ENCODE measurements around the gene SLC2A4.

Gene SLC2A4

DNA sequence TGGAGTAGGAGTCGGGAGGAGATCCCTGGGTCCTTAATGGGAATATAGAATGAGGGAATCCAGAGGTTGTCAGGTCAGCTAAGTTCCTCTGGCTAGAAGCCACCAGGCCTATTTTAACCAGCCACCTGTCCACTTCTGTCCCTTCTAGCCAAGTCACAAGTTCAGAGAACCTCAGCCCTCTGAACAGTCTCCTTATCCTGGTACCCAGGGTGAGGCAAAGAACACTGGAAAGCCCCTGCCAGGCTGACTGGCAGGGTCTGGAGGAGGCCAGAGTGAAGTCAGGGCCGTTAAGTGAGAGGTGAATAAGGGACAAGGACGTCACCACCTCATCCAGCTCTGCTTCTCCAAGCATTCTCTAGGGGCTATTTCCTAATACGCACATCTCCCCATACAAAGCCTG lies 32.7 kb upstream of the SLC2A4 start:
- no peak for DNase-seq

DNA sequence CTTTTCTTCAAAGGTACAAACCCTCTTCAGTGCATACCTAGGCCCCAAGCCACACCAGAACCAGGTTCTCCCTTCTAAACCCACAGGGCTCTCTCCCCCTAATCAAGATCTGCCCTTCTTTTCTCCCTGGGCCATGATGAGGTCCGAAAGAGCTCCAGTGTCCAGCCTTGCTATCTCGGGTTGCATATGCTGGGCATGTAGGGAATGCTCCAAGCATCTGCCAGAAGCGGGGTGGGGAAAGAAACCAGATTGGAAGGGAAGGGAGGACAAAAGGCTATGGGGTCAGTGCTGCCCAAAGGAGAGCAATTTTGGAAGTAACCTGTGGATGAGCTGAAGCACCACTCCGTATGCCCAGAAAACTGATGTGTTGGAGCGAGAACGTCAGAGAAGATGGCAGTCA lies 32.3 kb upstream of the SLC2A4 start:
- no peak for DNase-seq

DNA sequence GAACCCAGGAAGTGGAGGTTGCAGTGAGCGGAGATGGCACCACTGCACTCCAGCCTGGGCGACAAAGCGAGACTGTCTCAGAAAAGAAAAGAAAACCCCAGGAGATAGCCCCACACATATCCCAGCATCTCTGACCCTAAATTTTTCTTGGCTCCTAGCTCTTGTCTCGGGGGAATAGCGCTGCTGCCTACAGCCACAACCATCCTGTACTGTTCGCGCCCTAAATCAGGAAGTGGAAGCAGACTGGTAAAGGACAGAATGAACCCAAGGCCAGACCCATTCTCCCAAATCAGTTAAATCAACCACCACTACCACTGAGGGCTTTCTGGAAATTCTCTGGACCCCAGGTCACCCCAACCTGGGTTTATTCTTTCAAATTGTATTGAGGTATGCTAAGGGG lies 31.7 kb upstream of the SLC2A4 start:
- DNase-seq = no peak

GRCh38 chr17:7250695-7251627 lies 30.6 kb upstream of the SLC2A4 start:
- peak; percentile 16 for DNase-seq

GRCh38 chr17:7251661-7252175 lies 29.8 kb upstream of the SLC2A4 start, which contains the start of gene CTDNEP1:
Gene CTDNEP1, minus strand, starts transcription at chr17:7251734. Its CDS starts 438 bp downstream, at chr17:7251296.
- peak; percentile 99 for DNase-seq

DNA sequence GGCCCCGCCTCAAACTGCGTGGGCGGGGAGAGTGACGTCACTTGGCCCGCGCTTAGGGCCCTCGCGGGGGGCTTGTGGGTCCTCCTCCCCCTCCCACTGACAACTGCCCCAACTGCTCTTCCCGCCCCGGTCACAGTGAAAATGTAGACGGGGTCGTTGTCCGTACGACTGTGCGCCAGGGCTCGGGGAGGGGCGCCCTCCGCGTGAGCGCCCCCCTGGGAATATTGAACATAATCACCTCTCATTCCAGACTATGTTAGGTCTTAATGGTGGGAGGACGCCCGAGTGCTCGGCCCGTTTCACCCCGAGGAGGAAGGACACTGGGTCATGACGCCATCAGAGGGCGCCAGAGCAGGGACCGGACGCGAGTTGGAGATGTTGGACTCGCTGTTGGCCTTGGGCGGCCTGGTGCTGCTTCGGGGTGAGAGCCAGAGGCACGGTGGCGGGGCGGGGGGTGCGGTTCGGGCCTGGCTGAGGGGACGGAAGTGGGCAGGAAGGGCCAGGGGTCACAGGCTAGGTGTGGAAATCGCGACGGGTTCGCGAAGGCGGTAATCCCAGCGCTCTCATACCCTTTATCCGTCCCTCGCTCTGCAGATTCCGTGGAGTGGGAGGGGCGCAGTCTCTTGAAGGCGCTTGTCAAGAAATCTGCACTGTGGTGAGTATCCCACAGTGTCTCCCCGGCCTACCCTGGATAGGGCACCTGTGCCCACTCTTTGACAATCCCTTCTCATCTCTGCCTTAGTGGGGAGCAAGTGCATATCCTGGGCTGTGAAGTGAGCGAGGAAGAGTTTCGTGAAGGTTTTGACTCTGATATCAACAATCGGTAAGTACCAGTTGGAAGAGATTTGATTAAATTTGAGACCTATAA lies 29.1 kb upstream of the SLC2A4 start, which contains the start of gene ELP5:
Gene ELP5 (plus strand): TSS at position 40 of the 868 bp plus-strand sequence. CDS start 336 bp downstream, at position 376.
- peak; percentile 84 for DNase-seq

DNA sequence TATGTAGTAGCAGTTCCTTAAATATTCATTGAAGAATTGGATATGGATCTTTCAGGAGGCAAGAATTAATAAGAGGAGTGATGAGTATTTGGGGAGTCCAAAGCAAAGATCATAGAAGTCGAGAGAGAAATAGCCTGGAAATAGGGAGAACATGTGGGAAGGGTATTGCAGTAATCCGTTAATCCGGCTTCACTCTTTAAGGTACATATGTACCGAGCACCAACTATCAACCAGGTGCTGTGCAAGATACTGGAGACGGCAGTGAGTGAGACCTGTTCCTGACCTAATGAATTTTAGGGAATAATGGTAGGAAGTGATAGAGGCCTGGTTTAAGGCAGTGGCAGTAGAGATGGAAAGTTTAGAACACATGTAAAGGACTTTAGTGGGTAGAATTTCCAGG lies 28.4 kb upstream of the SLC2A4 start:
- DNase-seq = no peak

- DNase-seq = no peak
Observed at GRCh38 chr17:7254511-7254910, 27.0 kb upstream of the SLC2A4 start.

GRCh38 chr17:7256766-7257456 lies 24.6 kb upstream of the SLC2A4 start:
- no peak for DNase-seq

GRCh38 chr17:7258731-7259554 lies 22.6 kb upstream of the SLC2A4 start:
- no peak for DNase-seq

DNA sequence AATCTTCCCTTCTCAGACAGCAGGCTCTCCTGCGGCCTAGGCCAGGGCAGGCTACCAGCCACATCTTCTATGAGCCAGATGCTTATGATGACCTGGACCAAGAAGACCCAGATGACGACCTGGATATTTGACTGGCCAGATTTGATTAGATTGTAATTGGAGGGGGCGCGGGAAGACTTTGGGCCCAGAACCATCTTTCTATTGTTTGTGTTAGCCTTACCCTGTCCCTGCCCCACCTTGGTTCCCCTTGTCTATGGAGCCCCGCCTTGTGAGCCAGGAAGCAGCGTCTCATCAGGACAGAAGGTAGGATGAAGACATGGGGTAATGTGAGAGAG lies 22.0 kb upstream of the SLC2A4 start:
- DNase-seq = no peak

DNA sequence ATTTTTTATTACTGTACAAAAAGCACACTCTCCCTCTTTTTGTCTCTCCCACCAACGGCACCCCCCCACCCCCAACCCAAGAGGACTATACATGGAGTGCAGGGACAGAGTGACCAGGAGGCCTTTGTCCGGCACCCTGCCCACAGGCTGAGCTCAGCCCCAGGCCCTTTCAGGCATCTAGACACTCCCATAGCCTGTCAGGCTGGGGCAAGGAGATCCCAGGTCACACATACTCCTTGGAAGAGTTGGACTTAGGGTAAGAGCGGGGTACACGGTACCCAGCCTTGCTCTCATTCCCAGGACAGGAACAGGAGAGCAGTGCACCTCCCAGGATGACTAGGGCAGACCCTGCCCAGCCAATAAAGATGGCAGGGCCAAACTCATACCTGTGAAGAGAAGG lies 21.4 kb upstream of the SLC2A4 start:
- no peak for DNase-seq

- DNase-seq = peak; percentile 42
Observed at GRCh38 chr17:7260651-7261378, 20.7 kb upstream of the SLC2A4 start.

DNA sequence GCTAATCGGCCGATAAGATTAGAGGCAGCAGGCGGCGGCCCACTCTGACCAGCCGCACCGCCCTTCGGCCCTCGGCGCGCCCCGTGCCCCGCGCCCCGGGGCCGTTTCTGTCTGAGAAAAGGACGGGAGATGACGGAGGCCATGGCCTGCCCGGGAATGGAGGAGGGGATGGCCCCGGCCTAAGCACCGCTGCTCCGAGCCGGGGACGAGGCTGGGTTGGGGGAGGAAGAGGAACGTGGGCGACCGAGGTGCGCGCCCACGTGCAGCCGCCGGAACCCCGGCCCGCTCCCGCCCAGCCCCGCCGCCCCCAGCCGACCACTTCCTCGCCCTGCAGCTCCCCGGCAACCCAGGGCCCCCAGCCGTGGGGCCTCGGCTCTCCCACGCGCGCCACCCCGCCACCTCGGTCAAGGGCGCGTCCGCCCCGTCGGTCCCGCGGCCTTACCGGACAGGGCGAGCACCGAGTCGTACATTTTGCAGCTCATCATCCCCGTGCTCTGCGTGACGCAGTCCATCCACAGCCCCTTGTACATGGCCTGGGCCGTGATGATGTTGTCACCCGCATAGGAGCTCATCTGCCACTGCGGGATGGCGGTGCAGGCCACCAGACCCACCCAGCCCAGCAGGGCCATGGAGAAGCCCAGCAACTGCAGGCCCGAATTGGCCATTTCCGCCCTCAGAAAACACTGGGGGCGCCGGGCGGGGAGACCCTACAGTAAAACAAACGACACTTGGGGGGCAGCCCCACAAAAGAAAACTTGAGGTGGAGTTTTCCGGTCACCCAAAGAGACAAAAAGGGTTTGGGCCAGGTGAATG lies 19.9 kb upstream of the SLC2A4 start:
- DNase-seq = peak; percentile 47

DNA sequence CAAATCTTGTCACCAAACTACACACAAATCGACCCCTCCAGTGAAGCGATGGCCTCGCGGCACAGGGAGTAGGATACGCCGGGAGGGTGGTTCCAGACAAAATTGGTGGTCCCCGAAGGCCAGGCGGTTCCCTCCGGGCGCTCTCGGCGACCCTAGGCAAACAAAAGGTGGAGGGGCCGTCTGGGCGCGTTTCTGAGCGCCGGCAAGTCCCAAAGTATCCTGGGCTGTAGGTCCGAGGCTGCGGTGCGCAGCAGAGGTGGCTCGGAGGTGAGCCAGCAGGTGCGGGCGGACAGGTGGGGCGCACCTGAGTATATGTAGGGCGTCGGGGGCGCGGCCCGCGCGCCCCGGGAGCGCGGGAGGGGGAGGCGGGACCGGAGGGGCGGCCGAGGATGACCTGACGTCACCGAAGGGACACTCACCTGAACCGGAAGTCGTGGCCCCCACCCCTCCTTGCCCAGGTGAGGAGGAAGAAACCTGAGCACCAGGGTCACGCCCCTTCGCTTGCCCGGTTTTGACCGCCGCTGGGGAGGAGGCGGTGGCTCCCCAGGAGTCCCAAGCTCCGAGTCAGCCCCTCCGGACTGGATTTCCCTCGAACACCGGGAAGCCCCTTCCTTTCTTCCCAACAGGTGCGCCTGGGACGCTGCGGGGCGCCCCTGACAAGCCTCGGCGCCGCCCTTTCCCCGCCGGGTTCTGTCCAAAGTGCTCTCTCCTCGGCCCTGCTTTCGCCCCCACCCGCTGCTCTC lies 19.2 kb upstream of the SLC2A4 start, which contains the start of gene CLDN7:
Gene CLDN7 (minus strand): TSS at position 287 of the 743 bp plus-strand sequence. CDS start 435 bp downstream, outside the sequence.
- no peak for DNase-seq

DNA sequence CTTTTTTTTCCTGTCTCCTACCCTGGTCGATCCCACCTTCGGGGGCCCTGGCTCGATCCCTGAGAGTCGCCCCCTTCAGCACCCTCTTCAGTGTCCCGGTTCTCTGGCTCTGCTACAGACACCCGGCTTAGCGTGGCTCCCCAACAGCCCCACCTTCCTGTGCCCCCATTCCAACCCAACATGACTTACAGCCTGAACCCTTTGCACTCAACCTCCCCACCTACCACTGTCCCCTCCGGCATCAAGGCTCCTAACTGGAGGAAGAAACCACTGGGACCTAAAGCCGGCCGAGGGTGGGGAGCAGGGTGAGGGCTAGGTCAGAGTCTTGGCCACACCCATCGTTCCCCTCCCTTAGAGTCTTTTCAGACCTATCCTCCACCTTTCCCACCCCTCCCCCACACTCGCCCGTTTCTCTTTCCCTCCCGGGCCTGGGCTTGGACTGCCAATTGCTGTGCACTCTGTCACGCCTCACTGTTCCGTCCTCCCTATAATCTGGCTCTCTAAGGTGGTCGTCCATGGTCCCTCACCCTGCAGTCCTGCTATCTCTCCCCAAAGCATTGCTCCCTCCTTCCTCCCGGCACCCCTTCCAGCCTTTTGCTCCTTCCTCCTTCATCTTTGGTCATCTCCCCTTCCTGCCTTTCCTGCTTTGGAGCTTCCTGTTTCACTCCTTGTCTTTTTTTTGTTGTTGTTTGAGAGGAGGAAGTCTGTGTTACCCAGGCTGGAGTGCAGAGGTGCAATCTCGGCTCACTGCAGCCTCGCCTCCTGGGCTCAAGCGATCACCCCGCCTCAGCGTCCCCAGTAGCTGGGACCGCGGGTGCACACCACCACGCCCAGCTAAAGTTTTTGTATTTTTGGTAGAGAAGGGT lies 18.4 kb upstream of the SLC2A4 start:
- DNase-seq = no peak

- DNase-seq = no peak
Observed at GRCh38 chr17:7263801-7264078, 17.8 kb upstream of the SLC2A4 start.

GRCh38 chr17:7266784-7267183 lies 14.7 kb upstream of the SLC2A4 start:
- DNase-seq = no peak

- no peak for DNase-seq
Observed at GRCh38 chr17:7279448-7279847, 2.1 kb upstream of the SLC2A4 start.
